ENCODE measurements around the gene SLC8A3. TPM values are rescaled to one million over a fixed set of nuclear protein-coding genes. Genes with fewer than 3 reads are reported as not detected.
A peak's percentile ranks its signal among the peaks of the same experiment; 100 is the strongest.

SLC8A3 gene
- total RNA-seq, 2 experiments from 2014 or later, result not detected

- no peaks in the 10 kb centered on the region for H3K9me3 Mint-ChIP-seq (ENCODE audit: low read depth)
- no peak overlapping the region for H3K4me3 Mint-ChIP-seq
- CTCF ChIA-PET, result interaction anchor here (1.1 kb wide), 1 partner anchor 216 kb away, joined by 3 read pairs; no protein-coding TSS in a partner anchor
- H3K27me3 Mint-ChIP-seq, result peaks cover 11% of the 10 kb centered on the region
- ATAC-seq (no peak), DNase-seq (no peak)
- no peaks in the 10 kb centered on the region for H3K4me1 Mint-ChIP-seq
- H3K27ac Mint-ChIP-seq, result no peak overlapping the region
- H3K36me3 Mint-ChIP-seq, result no peaks in the 10 kb centered on the region
Observed at GRCh38 chr14:70034257-70034656, 154.5 kb downstream of the SLC8A3 start.

- DNase-seq (no peak), ATAC-seq (no peak)
- no peak overlapping the region for H3K4me3 Mint-ChIP-seq
- CTCF ChIA-PET, result no interaction called here
- H3K9me3 Mint-ChIP-seq (ENCODE audit: low read depth), result no peaks in the 10 kb centered on the region
- no peak overlapping the region for H3K27ac Mint-ChIP-seq
- peaks cover 4% of the 10 kb centered on the region for H3K27me3 Mint-ChIP-seq
- no peaks in the 10 kb centered on the region for H3K4me1 Mint-ChIP-seq
- no peaks in the 10 kb centered on the region for H3K36me3 Mint-ChIP-seq
Observed at GRCh38 chr14:70033561-70033960, 155.2 kb downstream of the SLC8A3 start.

GRCh38 chr14:70033116-70033515, 155.6 kb downstream of the SLC8A3 start:
- ATAC-seq, result no peak

GRCh38 chr14:70032447-70032846, 156.3 kb downstream of the SLC8A3 start:
- Mint-ChIP-seq H3K36me3 (no peaks in the 10 kb centered on the region), H3K27ac (no peak overlapping the region), H3K27me3 (peaks cover 3% of the 10 kb centered on the region), H3K9me3 (ENCODE audit: low read depth) (no peaks in the 10 kb centered on the region), H3K4me3 (no peak overlapping the region), H3K4me1 (no peaks in the 10 kb centered on the region)
- DNase-seq (no peak), ATAC-seq (no peak)
- CTCF ChIA-PET, result no interaction called here

More at GRCh38 chr14:70033116-70033515, 155.6 kb downstream of the SLC8A3 start:
- Mint-ChIP-seq H3K36me3 (no peaks in the 10 kb centered on the region), H3K4me1 (no peaks in the 10 kb centered on the region), H3K4me3 (no peak overlapping the region), H3K27ac (no peak overlapping the region), H3K9me3 (ENCODE audit: low read depth) (no peaks in the 10 kb centered on the region), H3K27me3 (peaks cover 3% of the 10 kb centered on the region)
- no peak for DNase-seq
- CTCF ChIA-PET, result no interaction called here

- Mint-ChIP-seq H3K27me3 (peaks cover 3% of the 10 kb centered on the region), H3K27ac (no peak overlapping the region), H3K4me3 (no peak overlapping the region), H3K36me3 (no peaks in the 10 kb centered on the region), H3K9me3 (ENCODE audit: low read depth) (no peaks in the 10 kb centered on the region), H3K4me1 (no peaks in the 10 kb centered on the region)
- ATAC-seq (no peak), DNase-seq (no peak)
- CTCF ChIA-PET, result no interaction called here
Observed at GRCh38 chr14:70032016-70032415, 156.7 kb downstream of the SLC8A3 start.

- CTCF ChIA-PET, result interaction anchor here (0.7 to 3.1 kb wide), 7 partner anchors 10 to 539 kb away, joined by 3 to 49 read pairs (median 11); no protein-coding TSS in a partner anchor
- H3K27me3 Mint-ChIP-seq, result peaks cover 2% of the 10 kb centered on the region
- no peak for DNase-seq
- no peaks in the 10 kb centered on the region for H3K36me3 Mint-ChIP-seq
- no peaks in the 10 kb centered on the region for H3K9me3 Mint-ChIP-seq (ENCODE audit: low read depth)
- ATAC-seq, result no peak
- H3K27ac Mint-ChIP-seq, result no peak overlapping the region
- H3K4me3 Mint-ChIP-seq, result no peak overlapping the region
- H3K4me1 Mint-ChIP-seq, result no peaks in the 10 kb centered on the region
Observed at GRCh38 chr14:70029296-70030132, 159.2 kb downstream of the SLC8A3 start.

- peak; percentile 80 for ATAC-seq
- CTCF ChIA-PET, result interaction anchor here (0.5 to 3.1 kb wide), 36 partner anchors 9 to 1527 kb away, joined by 3 to 49 read pairs (median 4); partner anchors contain the start of gene CCDC177
- H3K36me3 Mint-ChIP-seq, result no peaks in the 10 kb centered on the region
- peak; percentile 72 for DNase-seq
- H3K27me3 Mint-ChIP-seq, result no peaks in the 10 kb centered on the region
- H3K27ac Mint-ChIP-seq, result no peak overlapping the region
- no peaks in the 10 kb centered on the region for H3K4me1 Mint-ChIP-seq
- H3K4me3 Mint-ChIP-seq, result no peak overlapping the region
- H3K9me3 Mint-ChIP-seq (ENCODE audit: low read depth), result no peaks in the 10 kb centered on the region
Observed at GRCh38 chr14:70027785-70028428, 160.8 kb downstream of the SLC8A3 start.

GRCh38 chr14:70023871-70024270, 164.9 kb downstream of the SLC8A3 start:
- H3K36me3 Mint-ChIP-seq, result no peaks in the 10 kb centered on the region
- H3K9me3 Mint-ChIP-seq (ENCODE audit: low read depth), result no peaks in the 10 kb centered on the region
- no peak for DNase-seq
- H3K4me1 Mint-ChIP-seq, result peaks cover 7% of the 10 kb centered on the region
- peaks cover 5% of the 10 kb centered on the region for H3K27me3 Mint-ChIP-seq
- ATAC-seq, result no peak
- CTCF ChIA-PET, result interaction anchor here (1.4 kb wide), 1 partner anchor 205 kb away, joined by 4 read pairs; no protein-coding TSS in a partner anchor
- H3K4me3 Mint-ChIP-seq, result no peak overlapping the region
- no peak overlapping the region for H3K27ac Mint-ChIP-seq

GRCh38 chr14:70022771-70023445, 165.8 kb downstream of the SLC8A3 start:
- DNase-seq (no peak), ATAC-seq (no peak)
- H3K4me1 Mint-ChIP-seq, result peaks cover 17% of the 10 kb centered on the region
- CTCF ChIA-PET, result no interaction called here
- no peaks in the 10 kb centered on the region for H3K36me3 Mint-ChIP-seq
- peaks cover 5% of the 10 kb centered on the region for H3K27me3 Mint-ChIP-seq
- no peak overlapping the region for H3K4me3 Mint-ChIP-seq
- H3K27ac Mint-ChIP-seq, result no peak overlapping the region
- H3K9me3 Mint-ChIP-seq (ENCODE audit: low read depth), result no peaks in the 10 kb centered on the region

- H3K27me3 Mint-ChIP-seq, result peaks cover 5% of the 10 kb centered on the region
Observed at GRCh38 chr14:70021548-70022220, 167.1 kb downstream of the SLC8A3 start.

GRCh38 chr14:70020352-70021170, 168.2 kb downstream of the SLC8A3 start:
- H3K4me1 Mint-ChIP-seq, result peaks cover 18% of the 10 kb centered on the region
- peaks cover 6% of the 10 kb centered on the region for H3K27me3 Mint-ChIP-seq
- no peak overlapping the region for H3K27ac Mint-ChIP-seq
- DNase-seq, result no peak
- H3K36me3 Mint-ChIP-seq, result no peaks in the 10 kb centered on the region
- CTCF ChIA-PET, result interaction anchor here (1.0 to 2.7 kb wide), 2 partner anchors 8 to 501 kb away, joined by 5 to 21 read pairs; no protein-coding TSS in a partner anchor
- no peak overlapping the region for H3K4me3 Mint-ChIP-seq
- ATAC-seq, result no peak
- H3K9me3 Mint-ChIP-seq (ENCODE audit: low read depth), result no peaks in the 10 kb centered on the region

More at GRCh38 chr14:70021548-70022220, 167.1 kb downstream of the SLC8A3 start:
- H3K27ac Mint-ChIP-seq, result no peak overlapping the region
- ATAC-seq (no peak), DNase-seq (no peak)
- H3K36me3 Mint-ChIP-seq, result no peaks in the 10 kb centered on the region
- H3K9me3 Mint-ChIP-seq (ENCODE audit: low read depth), result no peaks in the 10 kb centered on the region
- H3K4me3 Mint-ChIP-seq, result no peak overlapping the region
- peaks cover 18% of the 10 kb centered on the region for H3K4me1 Mint-ChIP-seq
- CTCF ChIA-PET, result no interaction called here

GRCh38 chr14:70019695-70020094, 169.1 kb downstream of the SLC8A3 start:
- CTCF ChIA-PET, result interaction anchor here (1.0 to 2.7 kb wide), 4 partner anchors 9 to 500 kb away, joined by 3 to 21 read pairs (median 4); partner anchors contain the start of gene SMOC1
- Mint-ChIP-seq H3K4me3 (no peak overlapping the region), H3K4me1 (peaks cover 18% of the 10 kb centered on the region), H3K36me3 (no peaks in the 10 kb centered on the region), H3K27me3 (peaks cover 13% of the 10 kb centered on the region), H3K27ac (no peak overlapping the region), H3K9me3 (ENCODE audit: low read depth) (no peaks in the 10 kb centered on the region)
- DNase-seq (no peak), ATAC-seq (no peak)
